OCI-LY7 (cell line): ENCODE data around the gene SLC25A6.

Experiments used
- CTCF ChIP-seq: fragments of 200-600 bp; sonication (generic); conservative IDR thresholded peaks from 2 replicates; pipeline ENCODE4 v1.5.1; 2014; ENCODE audit warnings: mild to moderate bottlenecking, antibody characterized with exemption, low read length, moderate library complexity, mixed read lengths
- EZH2phosphoT487 ChIP-seq: fragments of 200-600 bp; sonication (generic); IDR thresholded peaks from 2 replicates; pipeline ENCODE4 v1.6.1; 2018; ENCODE audit warnings: low read depth, borderline replicate concordance, mild to moderate bottlenecking, mixed run types, antibody characterized with exemption, low read length, moderate library complexity, mixed read lengths

- TF ChIP-seq CTCF (no peak), EZH2phosphoT487 (no peak)
These were observed 2.5 kb downstream of the SLC25A6 start for GRCh38 chrX:1389181-1389992.
